OCI-LY3 (cell line): ENCODE measurements around the gene TBCK.

Experiments
- H2AFZ ChIP-seq: fragments of 200-600, 300-600 bp; shearing (Covaris generic); 2 replicates; pipeline ENCODE4 v1.6.0; 2014; ENCODE audit warnings: antibody characterized with exemption, low read depth, low read length
- H3K27ac ChIP-seq: fragments of 200-600, 300-600 bp; sonication (generic); 2 replicates; pipeline ENCODE4 v1.5.1; 2014; ENCODE audit warnings: mild to moderate bottlenecking, low read length, moderate library complexity, mixed read lengths
- H3K27me3 ChIP-seq: fragments of 200-600, 300-600 bp; sonication (generic); 2 replicates; pipeline ENCODE4 v1.6.1; 2014; ENCODE audit warnings: low read depth, low read length, mixed read lengths
- H3K36me3 ChIP-seq: fragments of 200-600, 300-600 bp; sonication (generic); replicated peaks from 2 replicates; pipeline ENCODE3; 2014; ENCODE audit warnings: low read depth, low read length, mixed read lengths
- H3K4me1 ChIP-seq: fragments of 300-600, 200-600 bp; sonication (generic); 2 replicates; pipeline ENCODE4 v1.6.1; 2014; ENCODE audit warnings: low read length, mixed read lengths
- H3K4me2 ChIP-seq: fragments of 200-600, 300-600 bp; sonication (generic); 2 replicates; pipeline ENCODE4 v1.6.1; 2014; ENCODE audit warnings: low read length, mixed read lengths
- H3K4me3 ChIP-seq: fragments of 300-600, 200-600 bp; sonication (generic); 2 replicates; pipeline ENCODE4 v1.5.1; 2014; ENCODE audit warnings: antibody characterized with exemption, mild to moderate bottlenecking, low read length, moderate library complexity
- H3K79me2 ChIP-seq: fragments of 300-600, 200-600 bp; shearing (Covaris generic); 2 replicates; pipeline ENCODE4 v1.6.1; 2014; ENCODE audit warnings: mild to moderate bottlenecking, low read length, mixed read lengths
- H3K9ac ChIP-seq: fragments of 300-600, 200-600 bp; shearing (Covaris generic); 2 replicates; pipeline ENCODE4 v1.6.0; 2014; ENCODE audit warnings: mild to moderate bottlenecking, low read length, moderate library complexity
- H3K9me3 ChIP-seq: fragments of 200-600, 300-600 bp; shearing (Covaris generic); 2 replicates; pipeline ENCODE4 v1.6.1; 2014; ENCODE audit warnings: low read length, mixed read lengths; ENCODE audit not compliant: insufficient read depth
- H4K20me1 ChIP-seq: fragments of 200-600, 300-600 bp; sonication (generic); 2 replicates; pipeline ENCODE4 v1.6.1; 2016; ENCODE audit warnings: low read length, mixed read lengths; ENCODE audit not compliant: insufficient read depth
- CTCF ChIP-seq: fragments of 200-600, 300-600 bp; sonication (generic); IDR thresholded peaks from 2 replicates; pipeline ENCODE4 v1.5.1; 2014; ENCODE audit warnings: antibody characterized with exemption, low read length, low read depth
- EZH2phosphoT487 ChIP-seq: fragments of 200-600 bp; shearing (Covaris generic); IDR thresholded peaks from 2 replicates; pipeline ENCODE4 v1.6.1; 2018; ENCODE audit warnings: antibody characterized with exemption, mixed run types, low read depth

The TBCK gene

GRCh38 chr4:106058921-106059320, 257.1 kb downstream of the TBCK start:
- Histone ChIP-seq H3K79me2 (no peaks in the 10 kb centered on the region), H2AFZ (no peak overlapping the region), H3K4me3 (no peak overlapping the region), H3K27me3 (no peaks in the 10 kb centered on the region), H3K4me1 (no peaks in the 10 kb centered on the region), H3K27ac (no peak overlapping the region), H3K4me2 (no peak overlapping the region), H4K20me1 (no peaks in the 10 kb centered on the region), H3K36me3 (no peaks in the 10 kb centered on the region), H3K9me3 (no peaks in the 10 kb centered on the region), H3K9ac (no peak overlapping the region)
- TF ChIP-seq EZH2phosphoT487, result no peak
- TF ChIP-seq CTCF, result no peak

- Histone ChIP-seq H3K79me2 (no peaks in the 10 kb centered on the region), H3K9ac (no peak overlapping the region), H3K4me1 (no peaks in the 10 kb centered on the region), H3K4me2 (no peak overlapping the region), H2AFZ (no peak overlapping the region), H3K27ac (no peak overlapping the region), H3K4me3 (no peak overlapping the region), H3K27me3 (no peaks in the 10 kb centered on the region), H3K9me3 (no peaks in the 10 kb centered on the region), H4K20me1 (no peaks in the 10 kb centered on the region), H3K36me3 (no peaks in the 10 kb centered on the region)
- TF ChIP-seq CTCF (no peak), EZH2phosphoT487 (no peak)
These were observed 259.1 kb downstream of the TBCK start for GRCh38 chr4:106056914-106057313.

- H3K79me2 ChIP-seq, result no peaks in the 10 kb centered on the region
- no peak overlapping the region for H3K27ac ChIP-seq
- no peak overlapping the region for H3K4me2 ChIP-seq
- no peak for TF ChIP-seq CTCF
- TF ChIP-seq EZH2phosphoT487, result no peak
- no peaks in the 10 kb centered on the region for H3K9me3 ChIP-seq
- no peak overlapping the region for H2AFZ ChIP-seq
- no peaks in the 10 kb centered on the region for H4K20me1 ChIP-seq
- no peaks in the 10 kb centered on the region for H3K36me3 ChIP-seq
- no peaks in the 10 kb centered on the region for H3K4me1 ChIP-seq
- no peaks in the 10 kb centered on the region for H3K27me3 ChIP-seq
- H3K4me3 ChIP-seq, result no peak overlapping the region
- no peak overlapping the region for H3K9ac ChIP-seq
These were observed 264.5 kb downstream of the TBCK start for GRCh38 chr4:106051514-106051913.

- Histone ChIP-seq H4K20me1 (no peaks in the 10 kb centered on the region), H3K9ac (no peak overlapping the region), H3K27me3 (no peaks in the 10 kb centered on the region), H2AFZ (no peak overlapping the region), H3K9me3 (no peaks in the 10 kb centered on the region), H3K4me3 (no peak overlapping the region), H3K4me2 (no peak overlapping the region), H3K79me2 (no peaks in the 10 kb centered on the region), H3K4me1 (no peaks in the 10 kb centered on the region), H3K36me3 (no peaks in the 10 kb centered on the region), H3K27ac (no peak overlapping the region)
- TF ChIP-seq CTCF, result no peak
- TF ChIP-seq EZH2phosphoT487, result no peak
These were observed 266.5 kb downstream of the TBCK start for GRCh38 chr4:106049490-106049889.
